HG03060 (cell line): ENCODE measurements around the gene FLNB.

Experiments
- ATAC-seq: cut with Tn5 transposase; IDR thresholded peaks from one replicate; pipeline ENCODE4 v1.9.1; 2021; ENCODE audit warnings: low read depth, moderate number of reproducible peaks; ENCODE audit not compliant: unreplicated experiment

Gene FLNB

DNA sequence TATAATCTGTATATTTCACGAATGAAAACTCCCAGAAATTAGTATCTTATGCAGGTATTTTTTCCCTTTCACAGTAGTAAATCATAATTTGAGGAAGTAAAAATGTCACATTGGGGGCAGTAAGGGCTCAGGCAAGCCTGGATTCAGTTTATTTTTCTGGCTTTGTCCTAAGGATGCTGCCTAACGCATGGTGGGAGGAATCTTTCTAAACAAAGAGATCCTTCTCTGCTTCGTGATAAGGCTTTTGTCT is 166.9 kb downstream of the FLNB start:
- no peak for ATAC-seq

DNA sequence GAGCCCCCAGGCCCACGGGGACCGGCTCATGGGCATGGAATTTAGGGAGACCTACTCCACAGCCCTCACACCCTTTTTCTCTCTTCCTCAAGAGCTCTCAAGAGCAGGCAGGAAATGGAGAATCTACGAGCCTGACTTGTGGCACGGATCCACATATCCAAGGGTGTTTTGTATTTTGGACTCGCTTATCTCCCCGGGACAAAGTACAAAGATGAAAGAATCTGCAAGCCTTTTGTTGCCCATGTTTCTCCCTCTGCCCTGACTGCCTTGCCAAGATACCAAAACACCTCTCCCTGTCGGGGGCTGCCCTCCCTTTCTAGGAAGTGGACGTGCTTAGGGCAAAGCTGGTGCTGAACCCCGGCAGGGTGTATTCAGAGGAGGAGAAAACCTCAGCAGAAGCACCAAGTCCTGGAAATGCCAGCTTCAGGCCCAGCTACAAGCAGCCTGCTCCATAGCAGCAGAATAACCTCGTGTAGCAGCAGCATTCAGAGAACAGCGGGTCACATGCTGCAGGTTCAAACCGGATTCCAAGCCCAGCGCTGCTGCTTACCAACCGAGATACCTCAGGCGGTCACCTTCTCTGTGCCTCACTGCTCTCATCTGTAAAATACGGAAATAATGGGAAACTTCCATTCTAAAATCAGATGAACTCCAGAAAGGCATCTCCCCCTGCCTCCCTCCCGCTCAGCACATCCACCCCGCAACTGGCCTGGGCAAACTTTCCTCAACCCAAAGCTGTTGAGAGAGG is 167.4 kb downstream of the FLNB start:
- ATAC-seq, result no peak

DNA sequence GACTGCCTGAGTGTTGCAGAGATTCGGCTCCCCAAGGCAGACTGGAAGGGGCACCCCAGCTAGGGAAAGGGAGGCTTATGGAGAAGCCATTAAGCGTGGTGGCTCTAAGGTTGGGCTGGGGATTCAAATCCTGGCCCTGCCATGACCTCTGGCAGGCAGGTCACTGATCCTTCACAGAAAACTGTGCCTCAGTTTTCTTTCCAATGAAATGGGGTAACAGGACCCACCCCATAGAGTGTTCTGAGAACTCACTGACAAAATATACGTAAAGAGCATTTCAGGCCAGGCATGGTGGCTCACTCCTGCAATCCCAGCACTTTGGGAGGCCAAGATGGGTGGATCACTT is 167.9 kb downstream of the FLNB start:
- ATAC-seq, result no peak

DNA sequence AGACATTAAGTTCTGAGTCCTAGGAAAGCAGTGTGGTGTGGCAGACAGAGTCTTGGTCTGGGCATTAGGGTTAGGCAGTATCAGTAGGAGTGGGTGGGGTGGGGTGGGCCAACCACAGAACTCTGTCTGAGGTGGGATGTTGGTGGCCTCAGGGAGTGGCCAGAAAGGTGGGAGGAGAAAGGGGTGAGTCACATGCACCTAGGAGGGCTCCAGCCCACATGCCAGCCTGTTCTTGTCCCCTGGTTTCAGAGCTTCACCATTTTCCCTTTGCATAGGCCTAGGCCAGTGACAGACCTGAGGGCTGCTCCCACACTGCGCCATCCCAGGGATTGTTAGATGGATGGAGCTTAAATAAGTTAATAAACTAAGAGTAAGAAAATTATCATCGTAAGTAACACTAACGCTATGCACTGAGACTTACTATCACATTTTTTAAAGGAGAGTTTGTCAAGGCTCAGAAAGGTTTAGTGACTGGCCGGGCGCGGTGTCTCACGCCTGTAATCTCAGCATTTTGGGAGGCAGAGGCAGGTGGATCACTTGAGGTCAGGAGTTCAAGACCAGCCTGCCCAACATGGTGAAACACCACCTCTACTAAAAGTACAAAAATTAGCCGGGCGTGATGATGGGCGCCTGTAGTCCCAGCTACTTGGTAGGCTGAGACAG is 168.7 kb downstream of the FLNB start:
- no peak for ATAC-seq

DNA sequence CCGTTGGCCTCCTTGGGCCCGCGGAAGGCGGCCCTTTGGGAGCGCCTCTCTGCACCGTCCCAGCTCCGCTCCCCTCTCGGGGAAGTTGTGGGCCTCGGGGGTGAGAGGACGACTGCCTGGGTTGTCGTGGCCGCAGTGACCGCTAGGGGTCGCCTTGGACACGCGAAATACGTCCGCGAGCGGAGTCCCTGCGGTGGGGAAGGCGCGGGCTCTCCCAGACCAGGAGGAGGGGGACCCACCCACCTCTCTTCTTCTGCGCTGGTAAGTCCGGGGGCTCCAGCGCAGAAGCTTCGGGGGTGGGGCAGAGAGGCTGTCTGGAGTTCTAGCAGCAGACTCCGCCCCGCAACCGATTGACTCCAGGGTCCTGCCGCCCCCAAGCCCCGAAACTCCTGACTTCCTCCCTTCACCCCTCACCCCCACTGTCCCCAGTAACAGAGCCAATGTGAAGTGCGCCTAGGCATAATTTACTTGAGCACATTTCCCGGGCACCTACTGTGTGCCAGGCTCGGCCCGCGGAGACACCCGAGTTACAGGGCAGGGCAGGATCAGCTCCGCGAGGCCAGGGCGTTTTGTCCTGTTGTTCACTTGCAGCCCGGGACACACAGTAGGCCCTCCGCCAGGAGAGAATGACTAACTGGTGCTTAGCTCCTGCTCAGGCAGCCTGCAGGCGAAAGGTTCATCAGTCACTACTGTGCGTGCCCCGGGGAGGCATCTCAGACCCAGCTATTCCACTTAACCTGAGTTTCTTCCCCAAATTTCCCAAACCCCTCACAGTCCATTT is 169.7 kb downstream of the FLNB start:
- no peak for ATAC-seq

DNA sequence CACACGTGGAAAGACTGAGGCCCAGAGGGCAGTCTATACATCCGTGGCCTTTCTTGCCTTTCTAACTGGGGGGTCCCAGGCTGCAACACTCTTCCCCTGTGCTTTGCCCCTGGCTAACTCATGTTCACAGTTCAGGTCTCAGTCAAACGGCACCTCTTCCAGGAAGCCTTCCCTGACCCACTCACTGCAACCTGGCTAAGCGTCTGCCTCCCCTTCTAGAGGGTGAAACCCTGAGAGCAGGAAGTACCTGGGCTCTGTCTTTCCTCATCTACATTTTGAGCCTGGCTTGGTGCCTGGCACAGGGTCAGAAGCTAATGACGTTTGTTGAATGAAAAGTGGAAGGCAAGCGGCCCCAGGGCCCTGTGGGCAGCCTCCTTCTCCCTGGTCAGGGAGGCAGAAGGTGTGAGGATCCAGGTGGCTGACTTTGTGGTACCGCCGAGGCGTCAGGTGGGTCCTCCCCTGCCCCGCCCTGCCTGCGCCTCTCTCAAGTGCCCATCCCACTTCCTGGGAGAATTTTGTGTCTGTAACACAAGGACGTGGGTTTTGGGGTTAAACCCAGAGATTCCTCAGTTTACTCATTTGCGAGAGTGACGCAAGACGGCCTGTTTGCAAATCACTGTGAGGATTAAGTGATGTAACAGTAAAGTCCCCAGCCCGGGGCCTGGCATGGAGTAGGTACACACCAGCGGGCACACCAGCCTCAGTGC is 170.5 kb downstream of the FLNB start:
- no peak for ATAC-seq

DNA sequence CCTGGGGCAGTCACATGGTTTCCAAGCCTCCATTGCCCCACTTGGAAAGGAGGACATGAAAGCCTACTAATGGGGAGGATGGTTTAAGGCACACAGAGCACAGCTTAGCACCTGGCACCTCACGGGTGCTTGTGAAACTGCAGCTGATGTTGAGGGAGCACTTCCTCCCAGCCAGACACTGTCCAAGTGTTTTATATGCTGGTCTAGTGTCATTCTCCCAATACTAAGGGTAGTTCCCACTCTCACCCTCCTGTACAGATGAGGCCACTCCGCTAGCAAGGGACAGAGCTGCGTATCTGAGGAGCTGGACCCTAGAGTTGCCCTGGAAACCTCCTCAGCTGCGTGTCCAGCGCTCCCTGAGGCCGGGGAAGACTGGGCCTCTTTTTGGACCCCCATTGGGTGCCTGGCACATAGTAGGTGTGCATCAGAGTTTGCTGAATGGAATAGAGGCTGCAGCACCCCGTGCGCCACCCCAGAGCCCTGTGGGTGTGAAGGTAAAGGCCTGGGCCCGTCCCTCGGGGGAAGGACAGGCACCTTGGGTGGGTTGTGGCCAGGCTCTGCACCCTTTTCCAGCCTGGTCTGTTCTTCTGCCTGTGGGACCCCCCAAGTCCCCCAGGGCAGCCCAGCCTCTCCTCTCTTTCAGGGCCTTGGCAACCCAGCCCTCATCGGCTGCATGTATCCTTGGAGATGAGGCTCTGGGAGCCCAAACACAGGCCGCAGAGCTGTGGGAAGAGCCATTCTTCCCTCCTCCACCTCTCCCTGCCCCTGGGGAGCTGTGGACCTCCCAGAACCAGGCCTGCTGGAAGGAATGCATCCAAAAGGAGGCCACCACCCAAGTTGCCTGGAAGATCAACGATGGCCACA is 171.2 kb downstream of the FLNB start:
- ATAC-seq, result no peak

DNA sequence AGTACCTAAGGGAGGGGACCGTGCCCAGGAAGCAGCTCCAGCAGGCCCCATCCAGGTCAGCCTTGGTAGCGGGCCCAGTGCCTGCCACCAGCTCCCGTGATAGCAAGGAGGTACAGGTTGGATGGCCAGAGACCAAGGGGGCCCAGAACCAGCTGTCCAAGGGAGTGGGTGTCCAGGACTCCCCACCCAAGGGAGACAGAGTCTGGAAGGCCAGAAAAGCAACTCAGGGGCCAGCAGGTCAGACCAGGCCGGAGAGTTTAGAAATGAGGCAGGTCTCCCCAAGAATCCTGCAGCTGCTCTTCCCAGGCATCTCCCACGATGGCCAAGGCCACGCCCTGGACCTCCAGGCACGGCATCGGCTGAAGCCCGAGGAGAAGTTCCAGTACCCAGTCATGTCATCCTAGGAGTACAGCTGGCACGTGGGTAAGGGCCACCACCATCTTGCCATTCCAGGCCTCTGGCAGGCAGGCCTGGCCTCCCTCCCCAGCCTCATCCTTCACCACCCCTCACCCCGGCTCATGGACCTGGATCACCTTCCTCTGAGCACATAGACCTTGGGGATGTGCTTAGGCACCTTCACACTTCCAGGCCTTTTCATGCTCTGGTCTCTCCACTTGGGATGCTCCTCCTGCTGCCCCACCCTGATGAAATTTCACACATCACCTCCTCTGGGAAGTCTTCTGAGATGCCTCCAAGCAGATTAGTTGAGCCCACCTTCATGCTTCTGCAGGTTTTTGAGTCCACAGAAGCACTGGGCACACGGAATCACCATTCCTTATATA is 172.1 kb downstream of the FLNB start:
- ATAC-seq, result no peak

DNA sequence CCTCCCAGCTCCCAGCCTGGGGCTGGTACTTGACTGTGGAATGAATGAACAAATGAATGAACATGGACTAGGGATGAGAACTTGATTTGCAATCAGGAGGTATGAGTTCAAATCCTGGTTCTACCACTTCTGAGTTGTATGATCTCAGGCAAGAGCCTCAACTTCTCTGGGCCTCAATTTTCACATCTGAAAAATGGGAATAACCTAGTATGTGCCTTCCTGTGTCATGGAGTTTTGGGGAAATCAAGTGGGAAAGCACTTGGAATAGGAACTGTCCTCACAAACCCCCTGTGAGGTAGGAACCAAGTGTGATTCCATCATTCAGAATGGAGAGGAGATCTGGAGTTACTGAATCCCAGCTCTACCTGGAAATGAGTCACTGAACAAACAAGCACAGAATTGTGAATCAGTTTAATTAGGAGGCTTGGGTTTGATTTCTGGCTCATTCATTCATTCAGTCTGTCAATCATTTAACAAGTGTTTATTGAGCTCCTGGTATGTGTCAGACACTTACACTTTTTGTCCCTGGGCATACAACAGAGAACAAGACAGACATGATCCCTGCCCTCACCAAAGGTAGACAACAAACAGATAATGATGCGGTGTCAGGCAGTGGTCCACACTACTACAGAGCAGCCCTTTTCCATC is 172.8 kb downstream of the FLNB start:
- ATAC-seq, result no peak

DNA sequence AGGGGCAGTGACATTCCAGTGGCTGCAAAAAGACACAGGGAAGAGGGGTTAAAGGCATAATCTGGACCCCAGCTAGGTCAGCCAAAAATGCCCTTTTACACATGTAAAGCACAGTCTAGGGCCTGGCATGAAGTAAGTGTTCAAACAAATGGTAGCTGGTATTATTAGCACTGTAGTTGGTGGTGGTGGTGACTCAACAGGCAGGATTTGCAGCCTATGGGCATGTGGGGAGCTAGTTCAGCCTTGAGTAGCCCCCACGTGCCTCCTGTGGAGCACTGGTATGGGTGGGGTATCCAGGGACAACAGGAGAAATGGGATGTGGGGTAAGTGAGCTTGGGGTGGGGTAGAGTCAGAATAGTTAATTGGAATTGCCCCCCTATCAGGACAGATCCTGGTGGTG is 175.0 kb downstream of the FLNB start:
- no peak for ATAC-seq

DNA sequence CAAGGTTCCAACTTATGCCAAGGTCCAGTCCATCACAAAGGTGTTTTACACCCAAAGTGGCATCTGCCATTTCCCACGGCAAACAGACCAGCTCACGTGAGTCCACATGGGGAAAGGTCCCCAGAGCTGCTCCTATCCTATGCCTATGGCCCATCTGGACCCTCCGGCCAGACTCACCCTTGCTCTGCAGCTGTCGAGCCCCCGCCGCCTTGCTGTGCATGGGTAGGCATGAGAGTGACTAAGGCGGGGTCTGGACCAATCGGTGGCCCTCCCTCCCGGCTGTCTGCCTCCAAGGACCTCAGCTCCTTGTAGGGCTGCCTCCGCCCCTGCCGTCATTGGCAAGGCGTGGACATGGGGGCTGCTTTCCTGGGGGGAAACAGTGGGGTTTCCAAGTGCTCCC is 175.7 kb downstream of the FLNB start:
- no peak for ATAC-seq

DNA sequence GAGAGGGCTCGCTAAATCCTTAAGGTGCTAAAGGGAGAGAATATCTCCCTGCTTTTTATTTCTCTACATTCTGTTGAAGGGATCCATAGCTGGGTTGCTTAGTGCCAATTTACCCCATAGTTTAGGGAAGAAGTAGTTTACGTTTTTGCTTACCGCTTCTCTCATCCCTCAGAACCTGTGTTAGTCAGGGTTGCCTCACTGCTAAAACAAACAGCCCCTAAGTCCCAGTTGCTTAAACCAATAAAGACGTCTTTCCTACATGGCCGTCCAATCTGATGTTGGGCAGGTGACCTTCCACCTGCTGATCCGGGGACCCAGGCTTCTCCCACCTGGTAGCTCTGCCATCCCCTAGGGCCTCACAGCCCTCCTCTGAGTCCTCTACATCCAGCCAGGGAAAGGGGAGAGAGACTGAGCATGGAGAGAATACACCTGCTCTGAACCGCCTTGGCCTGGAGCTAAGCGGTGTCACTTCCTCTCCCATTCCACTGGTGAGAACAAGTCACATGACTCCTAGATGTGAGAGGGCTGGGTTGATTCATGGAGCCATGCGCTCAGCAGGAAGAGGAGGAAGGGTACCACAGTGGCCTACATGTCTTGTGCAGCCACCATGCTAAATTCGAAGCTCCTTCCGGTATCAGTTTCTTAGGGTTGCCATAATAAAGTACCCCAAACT is 176.2 kb downstream of the FLNB start:
- ATAC-seq, result no peak

DNA sequence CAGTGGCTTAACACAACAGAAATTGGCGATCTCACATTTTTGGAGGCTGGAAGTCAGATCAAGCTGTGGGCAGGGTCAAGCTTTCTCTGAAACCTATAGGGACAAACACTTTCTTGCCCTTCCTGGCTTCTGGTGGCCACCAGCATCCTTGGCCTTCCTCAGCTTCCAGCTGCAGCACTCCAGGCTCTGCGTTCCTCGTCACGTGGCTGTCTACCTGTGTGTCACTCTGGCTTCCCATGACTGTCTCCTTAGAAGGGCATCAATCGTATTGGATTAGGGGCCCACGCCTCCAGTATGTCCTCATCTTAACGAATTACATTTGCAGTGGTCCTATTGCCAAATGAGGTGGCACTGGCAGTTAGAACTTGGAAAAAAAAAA is 176.7 kb downstream of the FLNB start:
- ATAC-seq, result no peak

DNA sequence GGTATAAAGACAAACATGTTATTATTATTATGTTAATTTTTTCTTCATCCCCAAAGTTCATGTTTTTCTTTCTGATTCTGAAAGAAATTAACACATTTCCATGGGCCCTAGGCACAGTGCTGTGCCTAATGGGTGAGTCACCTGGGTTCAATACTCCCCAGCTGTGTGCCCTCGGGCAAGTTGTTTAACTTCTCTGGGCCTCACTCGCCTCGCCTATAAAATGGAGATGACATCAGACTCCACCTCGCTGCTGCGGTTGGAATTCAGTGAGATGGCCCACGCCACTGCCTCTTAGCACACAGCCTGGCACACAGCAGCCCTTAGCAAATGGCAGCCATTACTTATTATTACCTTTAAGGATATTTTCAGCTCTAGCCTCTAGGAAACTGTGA is 179.9 kb downstream of the FLNB start:
- no peak for ATAC-seq

DNA sequence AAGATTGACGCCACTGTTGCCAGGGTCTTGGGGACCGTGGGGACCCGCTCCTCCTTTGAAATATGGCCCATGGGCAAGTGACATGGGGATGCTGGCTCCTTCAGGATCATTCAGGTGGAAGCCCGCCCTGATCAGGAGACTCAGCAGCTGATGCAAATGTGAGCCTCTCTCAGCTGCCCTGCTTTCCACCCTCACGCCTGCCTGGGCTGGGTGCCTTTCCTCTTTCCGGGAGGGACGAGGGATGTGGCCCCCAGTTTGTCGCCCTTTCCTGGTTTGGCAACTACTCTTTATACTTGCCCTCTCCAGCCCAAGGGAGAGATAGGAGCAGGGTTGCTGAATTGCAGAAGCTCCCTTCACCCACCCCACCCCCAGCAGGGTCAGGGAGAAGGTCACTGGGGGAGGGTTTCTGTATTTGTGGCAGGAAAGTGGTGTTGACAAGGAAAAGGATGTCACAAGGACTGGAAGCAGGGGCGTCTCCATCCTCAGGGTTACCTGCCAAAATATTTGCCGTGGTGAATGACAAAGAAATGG is 180.8 kb downstream of the FLNB start:
- no peak for ATAC-seq

DNA sequence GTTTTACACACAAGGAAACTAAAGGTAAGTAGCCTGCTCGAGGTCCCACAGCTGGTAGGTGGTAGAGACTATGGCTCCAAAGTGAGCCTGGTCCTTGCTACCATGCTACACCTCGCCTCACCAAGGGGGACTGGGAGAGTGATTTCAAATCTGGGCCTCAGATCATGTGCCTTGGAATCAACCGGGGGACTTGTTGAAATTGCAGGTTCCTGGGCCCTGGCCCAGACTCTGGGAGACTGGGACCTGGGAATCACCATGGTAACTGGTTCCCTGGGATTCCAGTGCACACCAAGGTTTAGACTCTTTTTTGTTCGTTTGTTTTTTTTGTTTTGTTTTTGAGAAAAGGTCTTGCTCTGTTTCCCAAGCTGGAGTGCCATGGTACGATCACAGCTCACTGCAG is 181.5 kb downstream of the FLNB start:
- ATAC-seq, result no peak

DNA sequence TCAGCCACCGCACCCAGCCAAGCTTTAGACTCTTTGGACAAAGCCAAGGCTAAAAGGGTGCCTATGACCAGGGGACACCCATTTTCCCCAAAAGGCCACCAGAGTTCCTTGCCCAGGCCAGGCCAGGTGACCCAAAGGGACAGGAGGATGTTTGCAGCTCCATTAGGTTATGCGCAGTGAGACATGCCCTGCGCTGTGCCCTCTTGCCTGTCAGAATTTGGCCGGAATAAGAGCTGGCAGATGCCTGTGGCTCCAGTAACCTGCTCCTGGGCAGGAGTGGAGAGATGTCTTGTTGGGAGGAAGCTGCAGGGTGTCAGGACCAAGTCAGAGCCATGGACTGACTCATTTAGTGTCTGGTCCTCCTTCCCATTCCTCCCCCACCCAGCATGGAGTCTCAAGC is 182.1 kb downstream of the FLNB start:
- ATAC-seq, result no peak

DNA sequence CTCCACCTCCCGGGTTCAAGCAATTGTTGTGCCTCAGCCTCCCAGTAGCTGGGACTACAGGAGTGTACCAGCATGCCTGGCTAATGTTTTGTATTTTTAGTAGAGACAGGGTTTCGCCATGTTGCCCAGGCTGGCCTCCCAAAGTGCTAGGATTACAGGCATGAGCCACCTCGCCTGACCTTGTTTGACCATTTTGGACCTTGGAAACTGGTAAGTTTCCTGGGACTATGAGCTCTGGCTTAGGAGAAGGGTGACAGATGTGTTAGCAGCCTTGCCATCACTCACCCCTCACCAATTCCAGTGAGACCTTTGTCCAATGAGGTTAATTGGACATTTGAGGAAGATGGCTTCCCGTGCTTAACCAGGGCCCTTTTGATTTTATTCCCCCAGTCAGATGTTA is 182.7 kb downstream of the FLNB start:
- no peak for ATAC-seq
